Duodenal mucosa (tissue), 2 donors: ENCODE measurements around the gene SERPINB8.
A peak's percentile ranks its signal among the peaks of the same experiment; 100 is the strongest.

Experiments used
- H3K27ac ChIP-seq: one replicate; pipeline ENCODE4 v1.7.0; 2013; ENCODE audit warnings: low read depth, low read length
- H3K27me3 ChIP-seq, 2 donors: one replicate each; pipeline ENCODE4 v1.7.0; 2013; ENCODE audit warnings: low read length in 2 of 2, control low read depth in 1 of 2; ENCODE audit not compliant: insufficient read depth in 2 of 2, control insufficient read depth in 1 of 2
- H3K36me3 ChIP-seq, 2 donors: one replicate each; pipeline ENCODE4 v1.7.0; 2013; ENCODE audit warnings: low read length in 2 of 2, control low read depth in 1 of 2; ENCODE audit not compliant: insufficient read depth in 2 of 2, control insufficient read depth in 1 of 2
- H3K4me1 ChIP-seq, 2 donors: one replicate each; pipeline ENCODE4 v1.7.0; 2013; ENCODE audit warnings: low read length in 2 of 2, control low read depth in 1 of 2; ENCODE audit not compliant: insufficient read depth in 2 of 2, control insufficient read depth in 1 of 2
- H3K4me3 ChIP-seq, 2 donors: one replicate each; pipeline ENCODE4 v1.7.0; 2013; ENCODE audit warnings: low read length in 2 of 2, low read depth in 1 of 2
- H3K9ac ChIP-seq, 2 donors: one replicate each; pipeline ENCODE4 v1.7.0; 2013; ENCODE audit warnings: low read length in 2 of 2, low read depth in 1 of 2
- H3K9me3 ChIP-seq, 2 donors: one replicate each; pipeline ENCODE4 v1.7.0; 2013; ENCODE audit warnings: low read length in 2 of 2, control low read depth in 1 of 2; ENCODE audit not compliant: control insufficient read depth in 1 of 2

SERPINB8 gene

DNA sequence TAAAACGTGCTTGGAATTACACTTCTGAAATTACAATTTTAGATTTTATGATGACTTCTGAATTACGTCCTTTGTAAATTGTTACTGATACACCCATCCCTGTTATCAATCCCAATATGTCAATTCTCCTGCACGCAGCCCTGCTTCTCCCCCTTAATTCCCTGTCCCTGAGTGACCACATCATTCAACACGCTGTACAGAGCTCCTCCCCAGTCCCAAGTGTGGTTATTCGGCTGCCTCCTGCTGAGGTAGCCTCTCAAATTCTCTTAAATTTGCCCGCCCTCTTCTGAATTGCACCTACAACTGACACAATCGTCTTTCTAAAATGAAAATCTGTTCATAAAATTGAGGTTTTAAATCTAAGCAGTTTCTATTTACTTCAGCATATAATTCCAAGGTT is 10.1 kb downstream of the SERPINB8 start:
- no peaks in the 10 kb centered on the region for H3K9me3 ChIP-seq

DNA sequence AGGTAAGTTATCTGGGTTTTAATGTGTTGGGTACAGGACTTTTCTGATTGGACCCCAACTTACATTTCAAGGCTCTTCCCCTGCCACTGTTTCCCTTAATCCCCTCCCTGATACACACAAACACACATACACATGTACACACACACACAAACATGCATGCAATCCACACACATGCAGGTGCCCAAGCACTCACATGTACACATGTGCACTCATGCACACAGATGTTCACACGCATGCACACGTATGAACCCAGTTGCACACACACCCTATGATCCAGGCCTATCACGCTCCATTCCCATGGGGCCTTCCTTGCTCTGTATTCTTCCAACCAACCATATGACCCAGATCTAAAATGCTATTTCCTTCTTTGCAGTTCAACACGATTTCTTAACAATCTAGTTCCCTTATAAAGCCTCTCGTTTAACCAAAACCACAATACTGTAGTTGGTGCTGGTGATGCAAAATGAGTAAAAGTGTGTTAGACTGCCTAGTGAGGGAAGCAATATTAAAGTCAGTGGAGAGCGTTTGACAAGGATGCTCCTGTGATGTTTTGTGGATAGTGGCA is 11.1 kb downstream of the SERPINB8 start:
- no peaks in the 10 kb centered on the region for H3K9me3 ChIP-seq
- no peak overlapping the region for H3K4me3 ChIP-seq
- no peak overlapping the region for H3K27ac ChIP-seq
- no peak overlapping the region for H3K9ac ChIP-seq
- peaks cover 6 to 23% of the 10 kb centered on the region in 2 donors for H3K36me3 ChIP-seq
- H3K4me1 ChIP-seq = peaks cover 0 to 13% of the 10 kb centered on the region in 2 donors
- H3K27me3 ChIP-seq = no peaks in the 10 kb centered on the region

More for the DNA sequence above, 10.1 kb downstream of the SERPINB8 start:
- Histone ChIP-seq H3K36me3 (peaks cover 6 to 23% of the 10 kb centered on the region in 2 donors), H3K9ac (peak overlapping the region in 1 of 2 donors; percentile 36), H3K27me3 (no peaks in the 10 kb centered on the region), H3K4me3 (peak overlapping the region in 1 of 2 donors; percentile 49), H3K27ac (no peak overlapping the region), H3K4me1 (peaks cover 3 to 14% of the 10 kb centered on the region in 2 donors)

DNA sequence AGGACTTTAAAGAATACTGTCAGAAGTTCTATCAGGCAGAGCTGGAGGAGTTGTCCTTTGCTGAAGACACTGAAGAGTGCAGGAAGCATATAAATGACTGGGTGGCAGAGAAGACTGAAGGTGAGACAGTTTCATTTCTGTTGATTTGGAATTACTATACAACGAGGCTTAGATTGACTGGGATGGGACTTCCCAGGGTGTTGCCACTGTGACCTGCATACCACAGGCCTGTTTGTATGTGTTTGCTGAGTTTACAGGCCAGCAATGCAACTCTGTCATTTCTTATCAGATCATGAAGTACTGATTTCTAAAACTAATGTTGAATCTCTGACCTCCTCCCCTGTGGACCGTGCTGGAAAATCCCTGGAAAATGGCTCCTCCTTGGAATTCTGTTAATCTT is 11.8 kb downstream of the SERPINB8 start:
- Histone ChIP-seq H3K9ac (no peak overlapping the region), H3K36me3 (peaks cover 6 to 23% of the 10 kb centered on the region in 2 donors), H3K9me3 (no peaks in the 10 kb centered on the region), H3K27me3 (no peaks in the 10 kb centered on the region), H3K4me1 (peaks cover 0 to 13% of the 10 kb centered on the region in 2 donors), H3K27ac (no peak overlapping the region), H3K4me3 (no peak overlapping the region)

DNA sequence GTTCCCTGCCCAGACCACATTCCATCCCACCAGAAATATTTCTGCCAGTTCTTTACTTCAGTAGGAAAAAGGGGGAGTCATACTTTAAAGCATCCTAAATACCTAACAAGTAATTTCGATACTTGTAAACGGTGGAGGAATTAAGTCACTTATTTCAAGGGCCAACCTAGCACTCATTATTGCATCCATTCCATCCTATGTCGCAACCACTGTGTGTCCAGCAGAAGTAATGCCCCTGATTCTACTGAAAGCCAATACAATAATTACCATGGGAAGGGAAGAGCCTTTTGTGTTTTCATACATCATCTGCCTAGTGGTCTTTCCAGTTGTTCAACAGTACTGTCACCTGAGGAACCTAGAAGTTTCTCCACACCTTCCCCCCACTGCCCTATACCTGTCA is 12.5 kb downstream of the SERPINB8 start:
- peaks cover 0 to 13% of the 10 kb centered on the region in 2 donors for H3K4me1 ChIP-seq
- peaks cover 6 to 29% of the 10 kb centered on the region in 2 donors for H3K36me3 ChIP-seq

DNA sequence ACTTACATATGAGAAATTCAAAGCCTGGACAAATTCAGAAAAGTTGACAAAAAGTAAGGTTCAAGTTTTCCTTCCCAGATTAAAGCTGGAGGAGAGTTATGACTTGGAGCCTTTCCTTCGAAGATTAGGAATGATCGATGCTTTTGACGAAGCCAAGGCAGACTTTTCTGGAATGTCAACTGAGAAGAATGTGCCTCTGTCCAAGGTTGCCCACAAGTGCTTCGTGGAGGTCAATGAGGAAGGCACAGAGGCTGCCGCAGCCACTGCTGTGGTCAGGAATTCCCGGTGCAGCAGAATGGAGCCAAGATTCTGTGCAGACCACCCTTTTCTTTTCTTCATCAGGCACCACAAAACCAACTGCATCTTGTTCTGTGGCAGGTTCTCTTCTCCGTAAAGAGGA is 17.0 kb downstream of the SERPINB8 start:
- no peak overlapping the region for H3K27ac ChIP-seq
- H3K9ac ChIP-seq = no peak overlapping the region
- peaks cover 4 to 22% of the 10 kb centered on the region in 2 donors for H3K36me3 ChIP-seq
- no peaks in the 10 kb centered on the region for H3K27me3 ChIP-seq
- H3K9me3 ChIP-seq = no peaks in the 10 kb centered on the region
- H3K4me1 ChIP-seq = no peaks in the 10 kb centered on the region
- no peak overlapping the region for H3K4me3 ChIP-seq

More for the DNA sequence above, 12.5 kb downstream of the SERPINB8 start:
- no peak overlapping the region for H3K27ac ChIP-seq
- no peaks in the 10 kb centered on the region for H3K9me3 ChIP-seq
- H3K27me3 ChIP-seq = no peaks in the 10 kb centered on the region
- H3K4me3 ChIP-seq = no peak overlapping the region
- H3K9ac ChIP-seq = no peak overlapping the region

DNA sequence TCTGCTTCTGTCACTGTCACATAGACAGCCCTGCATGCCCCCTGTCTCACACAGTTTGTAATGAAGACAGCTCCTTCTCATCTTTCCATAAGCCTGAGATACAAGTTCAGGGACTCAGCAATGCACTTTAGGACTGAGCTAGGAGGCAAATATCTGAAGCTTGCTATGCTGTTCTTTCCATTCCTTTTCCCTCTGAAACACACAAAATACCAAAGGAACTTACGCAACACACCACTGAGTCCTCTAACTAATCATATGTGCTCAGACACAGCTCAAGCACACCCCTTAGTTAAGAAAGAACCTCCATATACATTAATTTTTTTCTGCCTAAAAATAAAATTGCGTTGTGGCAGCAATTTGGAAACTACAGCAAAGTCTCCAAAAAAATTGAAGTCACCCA is 17.9 kb downstream of the SERPINB8 start:
- Histone ChIP-seq H3K27me3 (no peaks in the 10 kb centered on the region), H3K27ac (no peak overlapping the region), H3K9me3 (no peaks in the 10 kb centered on the region), H3K36me3 (peaks cover 0 to 16% of the 10 kb centered on the region in 2 donors), H3K4me3 (no peak overlapping the region), H3K9ac (no peak overlapping the region), H3K4me1 (no peaks in the 10 kb centered on the region)

DNA sequence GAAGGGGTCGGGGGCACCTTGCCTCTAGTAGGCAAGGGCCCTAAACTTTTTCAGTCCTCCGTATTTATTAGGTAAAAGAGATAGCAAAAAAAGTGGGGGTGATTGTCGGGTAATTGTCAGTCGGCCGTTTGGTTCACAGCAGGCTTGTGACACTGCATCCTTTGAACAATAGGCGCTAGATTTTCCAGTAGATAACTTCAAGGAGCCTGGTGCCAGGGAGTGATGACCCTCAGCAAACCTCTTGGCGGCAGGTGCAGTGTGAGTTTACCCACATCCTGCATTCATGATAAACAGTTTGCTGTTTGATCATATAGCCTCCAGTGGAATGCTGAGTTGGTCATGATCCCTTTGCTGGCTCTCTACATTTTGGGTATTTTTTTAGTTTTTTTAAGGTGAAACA is 22.9 kb downstream of the SERPINB8 start:
- no peak overlapping the region for H3K27ac ChIP-seq
- H3K4me1 ChIP-seq = no peaks in the 10 kb centered on the region
- H3K36me3 ChIP-seq = peaks cover 0 to under 1% of the 10 kb centered on the region in 2 donors

DNA sequence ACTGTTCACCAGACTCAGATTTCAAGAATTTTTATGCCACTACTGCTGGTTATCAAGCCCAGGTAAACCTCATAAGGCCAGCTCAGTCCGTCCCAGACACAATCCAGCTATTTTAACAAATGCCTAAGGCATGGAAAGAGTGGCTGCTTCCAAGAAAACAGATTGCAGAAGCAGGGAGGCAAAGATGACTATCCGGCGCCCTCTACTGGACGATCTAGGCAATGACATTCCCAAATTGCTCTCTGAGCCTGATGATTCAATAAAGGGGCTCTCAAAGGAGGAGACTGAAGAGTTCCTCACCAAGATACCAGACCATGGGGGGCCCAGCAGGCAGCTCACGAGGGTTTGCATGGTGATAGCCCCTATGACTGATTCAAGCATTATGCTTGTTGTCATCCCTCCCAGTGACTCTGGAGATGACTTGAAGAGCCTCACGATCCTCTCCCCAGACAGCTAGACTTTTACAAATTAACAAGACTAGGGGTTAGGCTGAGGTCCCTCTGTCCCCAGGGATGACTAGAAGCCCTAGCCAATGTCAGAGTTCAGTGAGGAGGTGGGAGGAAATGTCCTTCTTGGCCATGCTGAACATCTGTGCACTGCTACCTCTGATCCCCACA is 25.0 kb downstream of the SERPINB8 start:
- no peaks in the 10 kb centered on the region for H3K36me3 ChIP-seq
- no peak overlapping the region for H3K27ac ChIP-seq
- H3K9me3 ChIP-seq = peaks cover 0 to 2% of the 10 kb centered on the region in 2 donors
- no peak overlapping the region for H3K9ac ChIP-seq
- H3K4me1 ChIP-seq = no peaks in the 10 kb centered on the region
- H3K27me3 ChIP-seq = no peaks in the 10 kb centered on the region
- H3K4me3 ChIP-seq = no peak overlapping the region

More for the DNA sequence above, 22.9 kb downstream of the SERPINB8 start:
- H3K9ac ChIP-seq = no peak overlapping the region
- no peak overlapping the region for H3K4me3 ChIP-seq
- no peaks in the 10 kb centered on the region for H3K27me3 ChIP-seq
- peaks cover 0 to 2% of the 10 kb centered on the region in 2 donors for H3K9me3 ChIP-seq

DNA sequence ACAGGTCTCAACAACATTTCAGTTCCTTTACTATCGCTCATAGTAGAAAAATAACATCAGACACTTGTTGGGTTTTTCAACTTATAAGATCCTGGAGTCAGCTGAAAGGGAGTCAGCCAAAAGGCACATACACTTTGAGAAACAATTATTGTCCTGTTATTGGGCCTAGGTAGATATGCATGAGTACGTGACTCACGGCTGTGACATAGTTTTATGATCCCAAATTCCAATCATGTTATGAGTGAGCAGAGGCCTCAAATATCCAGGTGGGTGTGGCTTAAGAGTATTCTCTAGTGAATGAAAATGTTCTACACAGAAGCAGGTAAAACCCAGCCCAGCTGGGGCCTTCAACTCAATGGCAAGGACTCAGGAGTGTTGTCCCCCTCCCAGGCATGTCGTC is 27.2 kb downstream of the SERPINB8 start:
- Histone ChIP-seq H3K9me3 (peaks cover 0 to 2% of the 10 kb centered on the region in 2 donors), H3K9ac (no peak overlapping the region), H3K36me3 (no peaks in the 10 kb centered on the region), H3K4me3 (no peak overlapping the region), H3K4me1 (no peaks in the 10 kb centered on the region), H3K27me3 (no peaks in the 10 kb centered on the region), H3K27ac (no peak overlapping the region)

DNA sequence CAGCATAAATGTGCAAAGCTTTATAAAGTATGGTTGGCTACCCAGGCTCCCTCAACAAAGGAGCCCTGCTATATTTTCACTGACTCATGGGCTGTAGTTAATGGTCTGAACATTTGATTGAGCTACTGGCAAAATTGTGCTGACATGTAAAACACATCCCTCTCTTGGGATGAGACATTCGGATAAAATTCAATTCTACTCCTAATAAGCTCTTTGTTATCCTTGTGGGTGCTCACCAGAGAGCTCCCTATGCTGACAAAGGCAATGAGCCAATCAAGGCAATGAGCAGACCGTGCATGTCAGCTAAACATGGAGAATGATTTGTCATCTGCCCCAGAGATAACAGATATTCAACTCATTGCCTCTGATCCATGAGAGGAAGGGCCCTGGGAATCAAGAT is 27.7 kb downstream of the SERPINB8 start:
- H3K4me3 ChIP-seq = no peak overlapping the region
- H3K36me3 ChIP-seq = no peaks in the 10 kb centered on the region
- H3K4me1 ChIP-seq = no peaks in the 10 kb centered on the region
- H3K9ac ChIP-seq = no peak overlapping the region
- H3K27ac ChIP-seq = no peak overlapping the region
- peaks cover 0 to 2% of the 10 kb centered on the region in 2 donors for H3K9me3 ChIP-seq
- H3K27me3 ChIP-seq = no peaks in the 10 kb centered on the region
